AML-193 (cell line): Measurements from ENCODE around the gene ASPSCR1.

Source experiments
- DNase-seq, 2 experiments: peaks; one replicate each; lab custom pipeline; 2025; lab: John Stamatoyannopoulos, UW

ASPSCR1 gene

GRCh38 chr17:81960130-81960958, 17.1 kb upstream of the ASPSCR1 start:
- DNase-seq: no peak

GRCh38 chr17:81961087-81961511, 16.3 kb upstream of the ASPSCR1 start, which contains the start of gene NOTUM:
TSS of gene NOTUM (minus strand) at chr17:81961187. CDS start at chr17:81960909, 278 bp downstream.
- DNase-seq: no peak

GRCh38 chr17:81961521-81962498, 15.6 kb upstream of the ASPSCR1 start:
- no peak for DNase-seq

GRCh38 chr17:81962499-81963441, 14.7 kb upstream of the ASPSCR1 start:
- no peak for DNase-seq

- DNase-seq: no peak
These were observed 13.2 kb upstream of the ASPSCR1 start for GRCh38 chr17:81964081-81964849.

- DNase-seq: no peak
These were observed 10.8 kb upstream of the ASPSCR1 start for GRCh38 chr17:81966343-81967243.

GRCh38 chr17:81967244-81967532, 10.2 kb upstream of the ASPSCR1 start:
- no peak for DNase-seq

- peak; percentile 83 to 88 for DNase-seq
These were observed 9.7 kb upstream of the ASPSCR1 start for GRCh38 chr17:81967533-81968395.

GRCh38 chr17:81968396-81968745, 9.1 kb upstream of the ASPSCR1 start:
- DNase-seq: no peak

GRCh38 chr17:81968850-81969812, 8.3 kb upstream of the ASPSCR1 start:
- no peak for DNase-seq

- DNase-seq: no peak
These were observed 4.0 kb upstream of the ASPSCR1 start for GRCh38 chr17:81973432-81973831.

GRCh38 chr17:81976332-81977210, 858 bp upstream of the ASPSCR1 start:
- no peak for DNase-seq

- no peak for DNase-seq
These were observed 1.3 kb downstream of the ASPSCR1 start for GRCh38 chr17:81978524-81979298.

GRCh38 chr17:81980122-81980521, 2.7 kb downstream of the ASPSCR1 start:
- no peak for DNase-seq

- DNase-seq: no peak
These were observed 3.4 kb downstream of the ASPSCR1 start for GRCh38 chr17:81980707-81981343.
